AG10803 (cell line): ENCODE results near the gene AWAT1.

Experiments
- DNase-seq: peaks from one replicate; pipeline ENCODE4 v3.0.0; 2010; ENCODE audit warnings: low read depth
- H3K4me3 ChIP-seq: 2 replicates; pipeline ENCODE4 v1.5.1; 2011; ENCODE audit warnings: mild to moderate bottlenecking, low read length, control low read depth
- TF ChIP-seq, protein P1 (sequence below): conservative IDR thresholded peaks from 2 replicates; pipeline ENCODE4 v1.5.1; 2011; ENCODE audit warnings: mild to moderate bottlenecking, low read length, control low read depth, inconsistent platforms

Gene AWAT1

DNA sequence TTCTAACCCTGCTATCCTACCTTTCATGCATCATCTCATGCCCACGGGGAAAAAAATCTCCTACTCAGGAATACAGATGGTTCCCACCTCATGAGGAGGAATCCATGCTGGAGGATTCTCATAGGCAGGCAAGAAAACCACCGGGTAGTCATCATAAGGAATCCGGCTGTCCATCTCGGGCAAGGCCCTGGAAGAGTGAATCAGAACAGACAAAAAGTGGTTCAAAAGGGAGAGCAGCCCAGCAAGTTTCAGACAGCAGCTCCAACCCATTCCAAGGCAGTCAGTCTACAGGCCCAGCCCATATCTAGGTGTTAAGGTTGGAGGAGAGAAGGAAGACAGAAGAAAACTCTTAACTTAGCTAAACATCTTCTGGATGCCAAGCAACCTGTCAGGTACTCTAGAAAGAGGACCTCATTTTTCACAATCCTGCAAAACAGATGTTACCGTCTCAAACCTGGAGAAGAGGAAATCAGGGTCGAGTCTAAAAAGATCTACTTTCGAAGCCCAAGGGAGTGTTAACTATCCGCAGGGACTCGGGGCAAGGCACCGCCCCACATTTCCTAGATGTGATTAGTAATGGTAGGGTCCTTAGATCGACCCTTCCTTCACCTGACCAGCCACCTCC is 54.8 kb downstream of the AWAT1 start:
- peak overlapping the region; percentile 81 for H3K4me3 ChIP-seq
- TF ChIP-seq, protein P1, sequence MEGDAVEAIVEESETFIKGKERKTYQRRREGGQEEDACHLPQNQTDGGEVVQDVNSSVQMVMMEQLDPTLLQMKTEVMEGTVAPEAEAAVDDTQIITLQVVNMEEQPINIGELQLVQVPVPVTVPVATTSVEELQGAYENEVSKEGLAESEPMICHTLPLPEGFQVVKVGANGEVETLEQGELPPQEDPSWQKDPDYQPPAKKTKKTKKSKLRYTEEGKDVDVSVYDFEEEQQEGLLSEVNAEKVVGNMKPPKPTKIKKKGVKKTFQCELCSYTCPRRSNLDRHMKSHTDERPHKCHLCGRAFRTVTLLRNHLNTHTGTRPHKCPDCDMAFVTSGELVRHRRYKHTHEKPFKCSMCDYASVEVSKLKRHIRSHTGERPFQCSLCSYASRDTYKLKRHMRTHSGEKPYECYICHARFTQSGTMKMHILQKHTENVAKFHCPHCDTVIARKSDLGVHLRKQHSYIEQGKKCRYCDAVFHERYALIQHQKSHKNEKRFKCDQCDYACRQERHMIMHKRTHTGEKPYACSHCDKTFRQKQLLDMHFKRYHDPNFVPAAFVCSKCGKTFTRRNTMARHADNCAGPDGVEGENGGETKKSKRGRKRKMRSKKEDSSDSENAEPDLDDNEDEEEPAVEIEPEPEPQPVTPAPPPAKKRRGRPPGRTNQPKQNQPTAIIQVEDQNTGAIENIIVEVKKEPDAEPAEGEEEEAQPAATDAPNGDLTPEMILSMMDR: no peak

More for the DNA sequence above, 54.8 kb downstream of the AWAT1 start:
- DNase-seq: no peak
